ENCODE results near the gene LPCAT1.
A peak's percentile ranks its signal among the peaks of the same experiment; 100 is the strongest.
"Not testable (repeated sequence)": the region's sequence is repeated elsewhere in the genome, so short reads cannot be mapped to it uniquely, and the experiment has no call there.

LPCAT1 gene

GRCh38 chr5:1440098-1440493, 83.7 kb downstream of the LPCAT1 start:
- no peak for DNase-seq

DNA sequence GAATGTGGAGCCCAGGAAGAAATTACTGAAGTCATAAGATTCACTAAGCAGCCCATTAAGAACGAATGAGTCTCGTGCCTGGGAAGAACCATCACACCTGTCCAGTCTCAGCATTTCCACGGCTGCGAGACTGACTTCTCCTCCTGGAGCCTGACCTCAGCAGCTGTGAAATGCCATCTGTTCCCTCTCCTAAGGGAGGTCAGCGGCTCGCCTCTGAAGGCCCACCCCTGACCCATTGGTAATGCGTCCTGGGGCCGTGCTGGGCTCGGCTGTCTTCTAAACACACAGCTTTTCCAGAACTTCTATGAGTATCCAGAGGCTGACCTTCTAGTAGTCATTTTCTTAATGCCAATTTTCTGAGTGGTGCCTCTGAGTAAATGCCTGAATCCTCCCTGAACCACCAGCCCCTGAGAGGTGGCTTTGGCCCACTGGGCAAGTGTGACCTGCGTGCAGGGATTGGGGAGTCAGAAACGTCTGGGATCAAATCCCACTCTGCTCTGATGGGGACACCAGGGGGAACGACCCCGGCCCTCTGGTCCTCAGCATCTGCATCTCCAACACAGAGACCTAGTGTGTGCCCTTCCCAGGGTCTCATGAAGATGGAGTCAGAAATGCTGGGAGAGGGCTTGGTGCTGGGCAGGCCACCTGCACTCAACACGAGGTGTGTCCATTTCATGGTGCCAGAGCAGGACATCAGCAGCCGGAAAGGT, 84.2 kb downstream of the LPCAT1 start:
- DNase-seq = no peak

GRCh38 chr5:1438871-1439270, 84.9 kb downstream of the LPCAT1 start:
- DNase-seq = no peak

DNA sequence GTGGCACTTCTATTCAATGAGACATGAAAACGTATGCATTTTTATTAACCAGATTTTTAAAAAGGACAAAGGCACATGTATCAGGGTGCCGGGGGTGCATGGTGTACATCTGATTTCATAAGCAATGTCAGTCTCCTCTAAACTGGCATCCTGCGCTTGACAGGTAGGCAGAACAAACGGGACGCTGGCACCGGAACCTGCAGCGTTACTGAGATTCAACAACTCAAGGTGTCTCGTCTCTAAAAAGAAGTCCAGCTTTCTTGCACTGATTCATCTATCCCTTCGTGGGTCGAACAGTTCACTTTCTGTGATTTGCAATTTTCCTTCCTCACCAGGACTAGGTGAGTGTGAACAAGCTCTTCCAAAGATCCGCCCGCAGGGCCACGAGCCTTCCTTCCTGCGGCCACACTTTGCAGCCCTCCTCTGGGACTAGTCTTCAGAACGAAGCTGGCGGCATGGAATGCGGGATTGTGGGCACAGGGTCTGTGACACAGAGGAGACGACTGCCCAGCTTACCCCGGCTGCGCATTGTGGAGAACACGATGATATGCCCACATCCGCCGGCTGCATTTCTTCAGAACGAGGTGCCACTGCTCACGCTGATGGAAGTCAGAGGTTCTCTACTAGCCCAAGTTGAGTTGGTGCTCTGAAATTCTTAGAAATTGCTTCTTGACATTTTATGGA, 85.7 kb downstream of the LPCAT1 start:
- no peak for DNase-seq

DNA sequence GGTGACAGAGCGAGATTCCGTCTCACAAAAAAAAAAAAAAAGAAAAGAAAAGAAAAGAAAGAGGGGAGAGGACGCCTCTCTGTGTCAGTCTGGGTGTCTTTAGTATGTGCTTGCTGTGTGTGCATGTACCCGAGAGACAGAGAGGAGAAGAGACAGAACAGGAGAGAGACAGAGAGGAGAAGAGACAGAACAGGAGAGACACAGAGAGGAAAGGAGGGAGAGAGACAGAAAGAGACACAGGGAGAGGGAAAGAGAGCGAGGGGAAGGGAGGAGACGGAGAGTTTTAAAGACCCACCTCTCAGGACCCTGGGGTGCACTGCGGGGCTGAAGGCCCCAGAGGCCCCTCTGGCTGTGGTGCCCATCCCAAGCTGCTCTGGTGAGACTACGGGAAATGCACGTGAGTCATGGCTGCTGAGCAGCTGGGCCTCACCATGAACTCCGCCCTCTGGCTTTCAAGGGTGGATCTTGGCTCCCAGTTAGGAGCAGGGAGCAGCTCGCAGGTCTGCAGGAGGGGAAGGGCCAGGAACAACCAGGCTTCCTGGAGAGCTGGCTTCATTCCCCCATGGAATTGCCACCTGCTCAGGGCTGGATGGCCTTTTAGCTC, 86.4 kb downstream of the LPCAT1 start:
- DNase-seq = no peak

DNA sequence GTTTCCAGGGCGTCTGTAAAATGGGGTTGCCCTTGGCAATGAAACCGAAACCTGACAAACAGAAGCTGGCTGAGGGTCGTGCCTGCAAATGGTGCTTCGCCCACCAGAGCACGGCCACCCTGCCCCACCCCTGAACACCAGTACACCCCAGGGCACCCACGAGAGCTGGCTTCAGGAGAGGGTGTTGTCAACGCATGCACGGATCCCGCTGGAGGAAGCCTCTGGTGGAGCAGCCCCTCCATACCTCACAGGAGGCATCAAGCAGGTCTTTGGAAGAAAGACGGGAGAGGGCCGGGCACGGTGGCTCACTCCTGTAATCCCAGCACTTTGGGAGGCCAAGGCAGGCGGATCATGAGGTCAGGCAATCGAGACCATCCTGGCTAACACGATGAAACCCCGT, 87.1 kb downstream of the LPCAT1 start:
- DNase-seq = no peak

- DNase-seq = no peak
Observed at GRCh38 chr5:1436036-1436435, 87.7 kb downstream of the LPCAT1 start.

GRCh38 chr5:1435369-1435768, 88.4 kb downstream of the LPCAT1 start:
- no peak for DNase-seq

DNA sequence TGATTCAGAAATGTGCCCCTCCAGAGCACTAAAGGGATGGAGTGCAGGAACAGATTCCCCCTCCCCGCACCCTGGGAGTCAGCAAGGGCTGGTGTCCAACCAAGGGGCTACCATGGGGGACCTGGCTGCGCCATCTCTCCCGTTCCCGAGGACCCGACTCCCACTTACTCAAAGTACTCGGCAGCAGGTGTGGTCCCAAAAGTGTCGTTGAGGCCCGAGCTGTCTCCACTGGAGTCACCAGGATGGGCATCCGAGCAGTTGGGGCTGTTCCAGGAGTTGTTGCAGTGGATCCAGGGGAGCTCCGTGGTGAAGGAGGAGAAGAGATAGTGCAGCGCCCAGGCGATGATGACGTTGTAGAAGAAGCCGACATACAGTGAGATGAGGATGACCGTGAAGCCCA, 91.5 kb downstream of the LPCAT1 start:
- DNase-seq = no peak

- no peak for DNase-seq
Observed at GRCh38 chr5:1431896-1432295, 91.9 kb downstream of the LPCAT1 start.

GRCh38 chr5:1431021-1431811, 92.5 kb downstream of the LPCAT1 start:
- DNase-seq = no peak

DNA sequence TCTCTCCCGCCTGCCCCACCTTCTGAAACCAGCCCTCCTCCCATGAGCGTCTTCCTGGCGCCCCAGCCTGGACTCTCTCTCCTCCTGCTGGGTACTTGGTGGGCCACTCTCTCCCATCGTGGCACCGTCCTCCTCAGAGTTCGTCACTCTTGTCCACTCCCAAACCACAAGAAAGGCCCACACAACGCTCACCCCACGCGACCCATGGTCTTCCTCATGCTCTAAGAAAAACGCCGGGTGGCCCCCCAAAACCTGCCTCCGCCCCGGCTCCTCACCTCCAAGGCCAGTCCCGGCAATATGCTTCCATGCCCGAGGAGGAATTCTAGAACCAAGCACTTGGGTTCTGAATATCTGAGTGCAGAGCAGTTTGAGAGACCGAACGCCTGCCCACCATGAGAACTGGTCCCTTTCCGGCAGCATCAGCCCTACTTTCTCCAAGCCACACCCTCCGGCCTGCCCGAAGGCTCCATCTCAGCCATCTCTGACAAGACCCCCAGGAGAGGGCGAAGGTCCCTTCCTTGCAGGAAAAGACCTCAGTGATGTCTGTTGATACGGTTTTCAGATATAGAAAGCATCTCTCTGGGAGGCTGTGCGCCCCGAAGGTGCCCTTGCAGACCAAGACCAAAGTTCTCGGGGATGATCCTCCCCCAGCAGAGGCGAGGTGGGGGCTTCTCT, 93.5 kb downstream of the LPCAT1 start:
- DNase-seq = no peak

- no peak for DNase-seq
Observed at GRCh38 chr5:1429496-1429895, 94.3 kb downstream of the LPCAT1 start.

- peak; percentile 6 for DNase-seq
Observed at GRCh38 chr5:1429066-1429465, 94.7 kb downstream of the LPCAT1 start.

DNA sequence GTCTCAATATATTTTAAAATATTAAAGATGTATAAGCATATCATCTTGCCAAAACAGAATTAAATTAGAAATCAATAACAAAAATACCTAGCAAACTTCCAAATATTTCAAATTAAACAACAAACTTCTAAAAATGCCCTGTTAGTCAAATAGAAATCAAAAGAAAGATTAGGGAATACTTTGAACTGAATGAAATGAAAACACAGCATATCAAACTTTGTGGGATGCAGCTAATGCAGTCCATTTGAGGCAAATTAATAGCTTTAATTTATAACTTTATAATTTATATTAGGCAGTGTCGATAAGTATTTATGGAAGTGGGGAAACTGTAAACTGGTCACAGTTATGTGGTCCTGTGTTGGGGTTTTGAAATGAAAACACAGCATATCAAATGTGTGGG, 95.7 kb downstream of the LPCAT1 start:
- no peak for DNase-seq

DNA sequence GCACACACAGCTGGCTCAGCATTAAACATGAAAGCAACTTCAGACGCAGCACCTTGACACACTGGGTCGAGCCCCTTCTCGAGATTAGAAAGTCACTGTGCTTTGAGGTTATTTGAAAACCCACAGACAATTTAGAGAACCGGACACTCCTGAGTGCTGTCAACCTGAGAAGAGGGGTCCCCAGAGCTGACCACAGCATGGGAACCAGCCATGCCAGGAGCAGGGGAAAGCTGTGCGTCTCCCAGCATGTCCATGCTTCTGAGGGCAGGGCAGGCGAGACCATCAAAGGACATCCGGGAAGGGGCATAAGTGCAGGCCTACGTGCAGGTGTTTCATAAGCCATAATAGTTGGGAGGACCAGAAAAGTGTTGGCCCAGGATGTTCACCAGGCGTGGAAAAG, 99.0 kb downstream of the LPCAT1 start:
- no peak for DNase-seq

- no peak for DNase-seq
Observed at GRCh38 chr5:1423901-1424603, 99.7 kb downstream of the LPCAT1 start.

GRCh38 chr5:1422522-1422921, 101.2 kb downstream of the LPCAT1 start:
- not testable (repeated sequence) for DNase-seq

DNA sequence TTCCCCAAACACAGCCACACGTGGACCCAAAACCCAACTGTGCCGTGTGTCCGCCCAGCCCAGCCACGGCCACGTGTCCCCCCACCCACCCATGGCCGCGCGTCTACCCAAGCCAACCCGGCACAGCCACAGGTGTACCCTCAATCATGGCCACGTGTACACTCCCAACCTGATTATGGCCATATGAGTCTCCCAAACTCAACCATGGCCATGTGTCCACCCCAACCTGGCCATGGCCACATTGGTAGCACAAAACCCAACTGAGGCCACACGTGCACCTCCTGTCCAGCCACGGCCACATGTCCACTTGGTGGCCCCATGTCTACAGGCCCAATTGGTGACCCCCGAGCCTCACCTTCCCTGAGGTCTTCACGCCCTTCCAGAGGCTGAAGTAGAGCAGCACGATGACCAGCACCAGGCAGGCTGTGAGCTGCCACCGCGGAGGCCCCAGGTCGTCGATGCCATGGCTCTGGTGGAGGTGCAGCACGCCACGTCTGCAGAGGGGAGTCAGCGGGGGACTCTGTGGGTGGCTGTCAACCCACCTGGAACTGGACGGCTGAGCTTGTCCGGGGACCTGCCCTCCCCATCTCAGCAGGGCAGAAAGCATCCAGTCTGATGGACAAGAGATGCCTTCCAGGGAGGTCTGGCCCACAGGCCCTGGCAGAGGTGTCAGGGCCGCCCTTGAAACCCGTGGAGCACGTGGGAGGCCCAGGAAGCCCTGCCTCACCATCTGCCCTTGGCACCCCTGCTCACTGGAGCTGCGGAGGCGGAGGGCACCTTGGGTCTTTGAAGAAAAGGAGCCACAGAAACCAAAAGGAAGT, 102.0 kb downstream of the LPCAT1 start:
- DNase-seq = no peak

DNA sequence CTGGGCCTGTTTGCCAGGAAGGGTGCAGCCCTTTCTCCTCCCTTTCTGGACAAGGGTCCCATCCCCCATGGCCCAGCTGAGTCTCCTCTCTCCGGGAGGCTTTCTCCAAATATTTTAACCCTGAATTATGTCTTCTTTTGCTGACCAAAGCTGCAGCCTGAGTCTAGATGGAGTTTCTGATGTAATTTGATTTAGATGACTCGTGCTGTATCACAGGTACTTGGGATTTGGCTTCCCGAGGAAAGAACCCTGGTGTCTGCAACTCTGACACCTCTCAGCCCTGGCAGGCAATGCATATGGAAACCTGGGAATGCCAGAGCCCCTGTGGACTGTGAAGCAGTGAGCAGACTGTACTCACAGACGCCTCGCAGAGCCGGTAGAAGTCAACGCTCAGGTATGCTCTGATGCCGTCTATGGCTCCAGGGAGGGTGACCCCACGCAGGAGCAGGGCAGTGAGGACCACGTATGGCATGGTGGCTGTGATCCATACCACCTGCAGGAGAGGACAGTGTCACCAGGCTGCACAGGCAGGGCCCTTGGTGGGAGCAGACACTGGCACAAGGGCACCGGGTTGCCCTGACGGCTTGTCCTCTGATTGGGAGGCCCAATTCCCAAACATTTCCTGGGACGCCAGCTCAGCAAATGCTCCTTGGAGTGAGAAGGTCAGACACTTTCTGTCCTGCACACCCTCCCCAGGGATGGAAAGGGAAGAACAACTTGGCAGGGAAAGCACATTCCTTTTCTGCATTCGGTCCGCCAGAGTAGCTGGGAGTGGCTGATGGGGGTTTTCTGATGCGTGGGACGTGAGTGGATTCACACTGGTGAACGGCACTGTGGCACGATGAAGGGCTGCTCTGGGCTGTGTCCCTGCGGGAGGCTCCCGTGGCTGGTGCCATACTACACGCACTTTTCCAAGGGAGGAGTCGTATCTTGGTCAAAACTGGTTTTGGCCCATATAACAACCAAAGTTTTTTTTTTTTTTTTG, 103.3 kb downstream of the LPCAT1 start:
- DNase-seq = no peak

Measured in activated CD4-positive, CD25-positive, alpha-beta regulatory T cell treated with anti-CD3 and anti-CD28 coated beads, Interleukin-2, amount 50 U/mL, for 72 hours (primary cell).